K562 (cell line): ENCODE results near the gene B9D2. TPM values are rescaled to one million over a fixed set of nuclear protein-coding genes. Genes with fewer than 3 reads are reported as not detected.

Experiments
- CTCFL ChIP-seq: IDR thresholded peaks from 2 replicates; pipeline ENCODE4 v1.6.1; 2011; ENCODE audit warnings: borderline replicate concordance, low read depth, mild to moderate bottlenecking, moderate library complexity, low read length; ENCODE audit not compliant: insufficient read depth, poor library complexity, severe bottlenecking
- POLR2G ChIP-seq: fragments of 200-400 bp; formaldehyde crosslinking; IDR thresholded peaks from 2 replicates; pipeline ENCODE4 v1.6.1; 2017; ENCODE audit warnings: low read depth, mild to moderate bottlenecking, antibody characterized with exemption, low read length, moderate library complexity
- TRIM25 ChIP-seq: fragments of 450-650 bp; IDR thresholded peaks from 2 replicates; pipeline ENCODE4 v1.7.0; 2016; ENCODE audit warnings: borderline replicate concordance
- XRCC3 ChIP-seq: fragments of 450-650 bp; IDR thresholded peaks from 2 replicates; pipeline ENCODE4 v1.6.1; 2017; ENCODE audit warnings: mild to moderate bottlenecking, moderate library complexity
- XRCC4 ChIP-seq: IDR thresholded peaks from one replicate; pipeline ENCODE4 v1.6.1; 2011; ENCODE audit not compliant: insufficient read depth, insufficient read length; ENCODE audit errors: extremely low read depth
- ZBTB11 ChIP-seq, 3 experiments: fragments of 200-800 bp in 1 of 3; fragments of 250-450 bp in 1 of 3; fragments of 450-650 bp in 1 of 3; sonication (Bioruptor Pico) in 1 of 3; sonication (Bioruptor generic) in 1 of 3; formaldehyde crosslinking in 1 of 3; IDR thresholded peaks; 2 replicates each; pipeline versions ENCODE4 v1.6.1 to v1.8.0; 2016 to 2022; ENCODE audit warnings: mild to moderate bottlenecking in 2 of 3, missing genetic modification characterization in 2 of 3, missing compliant biosample characterization in 1 of 3, moderate library complexity in 1 of 3
- polyA plus RNA-seq, 8 experiments: library from polyadenylated mRNA; depleted of rRNA in 4 of 8; stranded (reverse) in 5 of 8; unstranded in 3 of 8; fragments of >200 nt; fragmentation: Nextera tagmentation in 2 of 8; fragmentation: Illumina TruSeq in 1 of 8; extraction: Ambion mirVana in 2 of 8; extraction: Trizol in 1 of 8; gene quantifications; 2 replicates each; pipeline versions ENCODE4 v1.2.1 to v1.2.3, GENCODE V29; 2011 to 2014; ENCODE audit warnings: inconsistent platforms in 1 of 8, missing spikeins in 1 of 8
- total RNA-seq, 7 experiments: library from RNA; depleted of rRNA in 6 of 7; stranded (reverse); fragments of >200 nt in 6 of 7; fragmentation: Illumina TruSeq in 2 of 7; extraction: Trizol in 2 of 7; gene quantifications; 2 replicates each; pipeline versions ENCODE4 v1.2.1 to v1.2.3, GENCODE V29; 2011 to 2021; ENCODE audit warnings: low replicate concordance in 1 of 7

The B9D2 gene
- total and polyA plus RNA-seq, 9 of the 15 experiments (the other 6 are each of a cell fraction or from before 2014, with no cell fraction given): 0.83 to 6.9 (median 2.8) TPM

GRCh38 chr19:41321600-41322270 is 42.2 kb downstream of the B9D2 start (continued):
- TF ChIP-seq TRIM25 (no peak), CTCFL (no peak), XRCC3 (no peak), POLR2G (peak; percentile 39; the same call in 1 of the 2 replicates), ZBTB11 (CRISPR knock-in tag; IDR thresholded peaks at IDR 0.05) (peak in 1 of 3 experiments; percentile 13; a peak in 1 of 6 replicates), XRCC4 (no peak)
